ENCODE data around the gene HLA-DMA. TPM values are rescaled to one million over a fixed set of nuclear protein-coding genes. Genes with fewer than 3 reads are reported as not detected.

Gene HLA-DMA
- total RNA-seq, 2 donors from 2014 or later, result 9.2 to 15.4 TPM

DNA sequence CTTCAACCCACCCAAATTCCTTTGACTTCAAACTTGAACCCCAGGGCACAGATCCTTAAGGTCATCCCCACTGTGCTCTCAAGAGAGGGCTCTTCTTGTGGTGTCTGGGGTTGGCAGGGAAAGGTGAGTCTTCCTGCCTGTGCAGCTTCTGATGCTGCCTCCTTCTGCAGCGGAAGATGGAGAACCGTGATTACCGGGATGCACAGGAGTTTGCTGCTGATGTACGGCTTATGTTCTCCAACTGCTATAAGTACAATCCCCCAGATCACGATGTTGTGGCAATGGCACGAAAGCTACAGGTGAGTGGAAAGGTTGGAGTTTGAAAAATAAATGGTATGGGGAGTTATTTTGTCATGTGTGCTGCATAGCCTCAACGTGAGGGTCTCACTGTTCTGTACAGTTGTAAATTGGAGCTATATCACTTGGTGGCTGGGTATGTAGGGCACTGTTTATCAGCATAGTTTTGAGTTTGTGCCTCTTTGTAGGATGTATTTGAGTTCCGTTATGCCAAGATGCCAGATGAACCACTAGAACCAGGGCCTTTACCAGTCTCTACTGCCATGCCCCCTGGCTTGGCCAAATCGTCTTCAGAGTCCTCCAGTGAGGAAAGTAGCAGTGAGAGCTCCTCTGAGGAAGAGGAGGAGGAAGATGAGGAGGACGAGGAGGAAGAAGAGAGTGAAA, 24.5 kb upstream of the HLA-DMA start:
- Histone ChIP-seq H3K9me3 (no peaks in the 10 kb centered on the region), H3K36me3 (peaks cover 93% of the 10 kb centered on the region), H3K27ac (no peak overlapping the region), H3K4me3 (no peak overlapping the region), H3K4me1 (peaks cover 3 to 51% of the 10 kb centered on the region in 2 donors), H3K27me3 (no peaks in the 10 kb centered on the region)
- no peak for DNase-seq (ENCODE audit: low spot score)
- TF ChIP-seq, protein P1, sequence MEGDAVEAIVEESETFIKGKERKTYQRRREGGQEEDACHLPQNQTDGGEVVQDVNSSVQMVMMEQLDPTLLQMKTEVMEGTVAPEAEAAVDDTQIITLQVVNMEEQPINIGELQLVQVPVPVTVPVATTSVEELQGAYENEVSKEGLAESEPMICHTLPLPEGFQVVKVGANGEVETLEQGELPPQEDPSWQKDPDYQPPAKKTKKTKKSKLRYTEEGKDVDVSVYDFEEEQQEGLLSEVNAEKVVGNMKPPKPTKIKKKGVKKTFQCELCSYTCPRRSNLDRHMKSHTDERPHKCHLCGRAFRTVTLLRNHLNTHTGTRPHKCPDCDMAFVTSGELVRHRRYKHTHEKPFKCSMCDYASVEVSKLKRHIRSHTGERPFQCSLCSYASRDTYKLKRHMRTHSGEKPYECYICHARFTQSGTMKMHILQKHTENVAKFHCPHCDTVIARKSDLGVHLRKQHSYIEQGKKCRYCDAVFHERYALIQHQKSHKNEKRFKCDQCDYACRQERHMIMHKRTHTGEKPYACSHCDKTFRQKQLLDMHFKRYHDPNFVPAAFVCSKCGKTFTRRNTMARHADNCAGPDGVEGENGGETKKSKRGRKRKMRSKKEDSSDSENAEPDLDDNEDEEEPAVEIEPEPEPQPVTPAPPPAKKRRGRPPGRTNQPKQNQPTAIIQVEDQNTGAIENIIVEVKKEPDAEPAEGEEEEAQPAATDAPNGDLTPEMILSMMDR (IDR thresholded peaks at IDR 0.05), result no peak

DNA sequence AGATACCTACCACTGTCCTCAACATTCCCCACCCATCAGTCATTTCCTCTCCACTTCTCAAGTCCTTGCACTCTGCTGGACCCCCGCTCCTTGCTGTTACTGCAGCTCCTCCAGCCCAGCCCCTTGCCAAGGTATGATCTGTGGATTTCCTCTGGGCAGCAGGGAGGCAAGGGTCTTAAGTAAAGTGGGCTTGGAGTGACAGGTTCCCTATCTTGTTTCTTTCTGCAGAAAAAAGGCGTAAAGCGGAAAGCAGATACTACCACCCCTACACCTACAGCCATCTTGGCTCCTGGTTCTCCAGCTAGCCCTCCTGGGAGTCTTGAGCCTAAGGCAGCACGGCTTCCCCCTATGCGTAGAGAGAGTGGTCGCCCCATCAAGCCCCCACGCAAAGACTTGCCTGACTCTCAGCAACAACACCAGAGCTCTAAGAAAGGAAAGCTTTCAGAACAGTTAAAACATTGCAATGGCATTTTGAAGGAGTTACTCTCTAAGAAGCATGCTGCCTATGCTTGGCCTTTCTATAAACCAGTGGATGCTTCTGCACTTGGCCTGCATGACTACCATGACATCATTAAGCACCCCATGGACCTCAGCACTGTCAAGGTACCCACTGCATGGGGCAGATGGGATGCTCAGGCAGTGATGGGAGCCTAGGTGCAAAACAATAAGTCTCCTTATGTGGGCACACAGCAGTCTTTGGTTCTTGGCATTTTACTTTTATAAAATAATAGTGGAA, 23.6 kb upstream of the HLA-DMA start:
- Histone ChIP-seq H3K36me3 (peaks cover 92% of the 10 kb centered on the region), H3K9me3 (no peaks in the 10 kb centered on the region), H3K27me3 (no peaks in the 10 kb centered on the region), H3K4me3 (no peak overlapping the region), H3K4me1 (peaks cover 3 to 49% of the 10 kb centered on the region in 2 donors), H3K27ac (no peak overlapping the region)
- TF ChIP-seq, protein P1 (IDR thresholded peaks at IDR 0.05), result no peak
- no peak for DNase-seq (ENCODE audit: low spot score)

DNA sequence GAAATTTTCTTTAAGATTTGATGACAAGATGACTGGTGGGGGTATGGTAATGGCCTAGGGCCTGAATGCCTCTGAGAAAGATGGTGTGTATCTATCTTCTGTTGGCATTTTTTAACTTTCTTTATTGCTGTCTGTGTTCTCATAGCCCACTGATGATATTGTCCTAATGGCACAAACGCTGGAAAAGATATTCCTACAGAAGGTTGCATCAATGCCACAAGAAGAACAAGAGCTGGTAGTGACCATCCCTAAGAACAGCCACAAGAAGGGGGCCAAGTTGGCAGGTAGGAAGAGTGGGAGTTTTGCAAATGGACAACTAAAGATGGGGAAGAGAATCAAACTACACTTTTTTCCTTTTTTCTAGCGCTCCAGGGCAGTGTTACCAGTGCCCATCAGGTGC, 23.0 kb upstream of the HLA-DMA start:
- no peak overlapping the region for H3K27ac ChIP-seq
- peaks cover 86% of the 10 kb centered on the region for H3K36me3 ChIP-seq
- no peak for DNase-seq (ENCODE audit: low spot score)
- H3K4me1 ChIP-seq, result peaks cover 3 to 47% of the 10 kb centered on the region in 2 donors
- H3K9me3 ChIP-seq, result no peaks in the 10 kb centered on the region
- H3K27me3 ChIP-seq, result no peaks in the 10 kb centered on the region
- H3K4me3 ChIP-seq, result no peak overlapping the region
- TF ChIP-seq, protein P1 (IDR thresholded peaks at IDR 0.05), result no peak

DNA sequence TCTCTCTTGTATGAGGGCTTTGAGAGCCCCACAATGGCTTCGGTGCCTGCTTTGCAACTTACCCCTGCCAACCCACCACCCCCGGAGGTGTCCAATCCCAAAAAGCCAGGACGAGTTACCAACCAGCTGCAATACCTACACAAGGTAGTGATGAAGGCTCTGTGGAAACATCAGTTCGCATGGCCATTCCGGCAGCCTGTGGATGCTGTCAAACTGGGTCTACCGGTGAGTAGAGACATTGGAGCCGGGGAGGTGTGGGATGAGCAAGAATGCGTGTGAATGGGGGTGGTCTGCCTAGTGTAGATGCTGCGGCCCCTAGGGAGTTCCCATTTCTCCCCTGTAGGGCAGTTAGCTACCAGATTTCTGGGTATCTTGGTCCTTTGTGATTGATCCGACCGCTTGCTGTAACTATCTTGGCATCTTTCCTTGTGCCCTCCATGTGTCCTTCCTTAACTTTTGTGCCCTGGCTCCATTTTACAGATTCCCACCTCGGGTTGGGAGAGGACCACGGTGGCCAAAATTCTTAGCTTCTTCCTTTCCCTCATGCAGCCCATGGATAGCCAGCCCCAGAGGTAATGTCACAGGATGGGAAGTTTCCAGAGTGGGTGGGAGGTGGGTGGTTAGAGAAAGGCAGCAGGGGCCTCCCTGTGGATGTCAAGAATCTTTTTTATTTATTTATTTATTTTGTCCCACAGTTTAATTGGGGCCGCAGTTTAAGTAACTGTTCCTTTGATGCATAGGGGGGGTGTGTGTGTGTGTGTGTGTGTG, 21.8 kb upstream of the HLA-DMA start:
- Histone ChIP-seq H3K9me3 (no peaks in the 10 kb centered on the region), H3K4me1 (peaks cover 3 to 43% of the 10 kb centered on the region in 2 donors), H3K27me3 (no peaks in the 10 kb centered on the region), H3K4me3 (peak overlapping the region; percentile 75 to 96), H3K27ac (peak overlapping the region in 1 of 2 donors; percentile 100), H3K36me3 (peaks cover 75% of the 10 kb centered on the region)
- TF ChIP-seq, protein P1 (IDR thresholded peaks at IDR 0.05), result no peak
- no peak for DNase-seq (ENCODE audit: low spot score)

DNA sequence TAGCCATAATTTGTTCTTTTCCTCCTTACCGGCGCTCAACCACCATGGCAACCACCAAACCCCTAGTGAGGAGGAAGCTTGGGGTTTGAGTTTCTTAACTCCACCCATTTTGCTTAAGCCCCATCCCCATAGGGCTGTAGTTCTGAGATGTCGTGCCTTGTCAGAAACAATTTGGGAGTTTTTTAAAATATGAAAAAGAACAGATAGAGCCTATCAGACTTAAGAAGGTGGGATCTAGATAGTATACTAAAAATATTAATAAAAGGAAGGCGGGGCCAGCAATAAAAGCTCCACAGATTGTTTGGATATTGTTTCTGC, 21.1 kb upstream of the HLA-DMA start:
- no peaks in the 10 kb centered on the region for H3K9me3 ChIP-seq
- peak overlapping the region; percentile 75 to 96 for H3K4me3 ChIP-seq
- TF ChIP-seq, protein P1 (IDR thresholded peaks at IDR 0.05), result no peak
- no peaks in the 10 kb centered on the region for H3K27me3 ChIP-seq
- DNase-seq (ENCODE audit: low spot score), result no peak
- H3K27ac ChIP-seq, result peak overlapping the region in 1 of 2 donors; percentile 100
- peaks cover 3 to 43% of the 10 kb centered on the region in 2 donors for H3K4me1 ChIP-seq
- H3K36me3 ChIP-seq, result peaks cover 67% of the 10 kb centered on the region
